NCI-H446 treated with DMSO at 0.1 percent for 48 hours (cell line): ENCODE measurements around the gene RELL1.
A peak's percentile ranks its signal among the peaks of the same experiment; 100 is the strongest.
"Not testable (repeated sequence)": the region's sequence is repeated elsewhere in the genome, so short reads cannot be mapped to it uniquely, and the experiment has no call there.

Experiments used
- DNase-seq: peaks from one replicate; lab custom pipeline; 2025; lab: John Stamatoyannopoulos, UW

The RELL1 gene

DNA sequence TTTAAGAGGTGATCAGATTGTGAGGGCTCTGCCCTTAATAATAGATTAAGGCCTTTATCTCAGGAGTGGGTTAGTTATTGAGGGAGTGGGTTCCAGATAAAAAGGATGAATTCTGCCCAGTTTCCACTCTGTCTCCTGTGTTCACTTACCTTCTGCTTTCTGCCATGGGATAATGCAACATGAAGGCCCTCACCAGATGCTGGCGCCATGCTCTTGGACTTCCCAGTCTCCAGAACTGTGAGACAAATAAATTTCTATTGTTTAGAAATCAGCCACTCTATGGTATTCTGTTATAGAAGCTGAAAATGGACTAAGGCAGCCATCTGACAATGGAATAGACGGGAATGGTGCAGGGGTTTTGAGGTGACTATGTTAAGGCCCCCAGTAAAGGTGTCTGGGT is 6.9 kb upstream of the RELL1 start:
- no peak for DNase-seq

DNA sequence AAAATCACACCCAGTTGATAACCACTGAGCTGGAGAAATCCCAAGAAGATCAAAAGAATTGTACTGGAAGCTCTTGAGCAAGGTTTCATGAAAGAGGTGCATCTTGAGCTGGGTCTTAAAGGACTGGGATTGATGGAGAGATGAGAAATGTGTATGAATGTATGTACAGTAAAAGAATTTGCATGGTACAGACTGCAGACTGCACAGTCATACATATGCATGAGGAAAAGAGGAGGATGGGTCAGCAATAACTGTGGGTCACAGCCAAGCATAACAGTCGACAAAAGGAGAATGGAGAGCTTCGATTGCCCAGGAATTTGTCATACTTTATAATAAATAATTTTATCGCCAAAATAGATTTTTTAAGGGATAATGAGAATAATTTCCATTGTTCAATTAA is 4.8 kb upstream of the RELL1 start:
- DNase-seq: no peak

DNA sequence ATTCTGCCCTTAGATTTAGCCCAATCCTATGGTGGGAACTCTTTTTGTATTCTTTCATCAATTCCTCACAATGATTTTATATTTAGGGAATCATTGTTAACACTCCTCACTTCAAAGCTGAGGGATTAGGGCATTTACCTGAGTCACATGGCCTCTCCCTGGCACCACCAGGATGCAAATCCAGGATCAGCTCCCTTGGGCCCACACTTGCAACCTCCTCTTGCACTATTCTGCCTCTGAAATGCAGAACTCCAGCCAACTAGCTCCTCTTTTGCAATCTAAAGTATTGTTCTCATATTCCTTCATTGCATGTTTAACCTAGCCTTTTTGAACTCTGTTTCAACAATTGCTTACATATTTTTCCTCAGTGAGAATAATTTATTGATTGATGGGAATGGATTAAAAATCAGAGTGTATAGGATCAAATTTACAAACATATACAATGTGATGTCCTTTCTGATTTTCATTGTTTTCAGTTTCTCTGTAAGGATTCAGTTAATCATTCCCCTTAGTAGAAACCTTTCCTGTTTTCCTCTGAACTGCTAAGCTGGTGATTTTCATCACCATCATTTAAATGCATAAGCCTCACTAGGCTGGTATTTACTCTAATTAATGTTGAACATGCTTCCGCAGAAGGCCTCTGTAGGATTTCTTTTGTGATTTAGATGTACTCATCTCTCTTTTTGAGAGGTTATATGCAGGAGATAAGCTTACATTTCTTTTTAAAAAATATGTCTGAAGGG is 3.3 kb upstream of the RELL1 start:
- DNase-seq: no peak

DNA sequence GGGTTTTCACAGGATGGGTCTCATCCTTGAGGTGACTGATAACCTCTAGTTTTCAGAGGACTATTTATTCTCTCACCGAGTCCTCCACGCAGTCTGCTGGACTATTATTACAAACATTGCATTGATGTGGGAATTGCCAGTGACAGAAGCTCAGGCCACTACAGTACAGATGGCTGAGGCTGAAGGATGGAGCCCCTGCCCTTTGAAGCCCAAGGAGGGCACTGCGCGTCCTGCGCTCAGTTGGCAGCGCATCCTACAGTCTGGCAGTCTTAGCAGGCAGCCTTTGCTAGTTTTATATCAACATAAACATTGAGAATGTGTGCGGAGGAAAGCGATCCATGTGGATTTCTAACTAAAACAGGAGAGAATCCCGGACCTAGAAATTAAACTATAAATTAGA is 1.5 kb upstream of the RELL1 start:
- peak; percentile 13 for DNase-seq

DNA sequence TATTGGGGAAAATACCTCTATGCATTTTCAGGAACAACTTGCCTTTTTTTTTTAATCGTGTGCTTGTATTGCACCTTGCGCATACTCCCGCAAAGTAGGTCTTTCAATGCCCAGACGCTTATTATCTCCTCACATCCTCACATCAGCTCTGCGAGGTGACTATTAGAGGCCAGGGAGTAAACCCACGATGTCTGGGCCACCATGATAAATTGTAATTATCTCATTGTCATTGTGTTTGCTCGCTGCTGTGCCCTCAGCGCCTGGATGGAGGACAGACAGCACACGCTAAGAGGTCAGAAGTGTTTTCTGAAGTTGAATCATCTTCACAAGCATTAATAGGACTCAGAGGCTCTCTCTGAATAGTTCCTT is 1.0 kb upstream of the RELL1 start:
- DNase-seq: no peak

DNA sequence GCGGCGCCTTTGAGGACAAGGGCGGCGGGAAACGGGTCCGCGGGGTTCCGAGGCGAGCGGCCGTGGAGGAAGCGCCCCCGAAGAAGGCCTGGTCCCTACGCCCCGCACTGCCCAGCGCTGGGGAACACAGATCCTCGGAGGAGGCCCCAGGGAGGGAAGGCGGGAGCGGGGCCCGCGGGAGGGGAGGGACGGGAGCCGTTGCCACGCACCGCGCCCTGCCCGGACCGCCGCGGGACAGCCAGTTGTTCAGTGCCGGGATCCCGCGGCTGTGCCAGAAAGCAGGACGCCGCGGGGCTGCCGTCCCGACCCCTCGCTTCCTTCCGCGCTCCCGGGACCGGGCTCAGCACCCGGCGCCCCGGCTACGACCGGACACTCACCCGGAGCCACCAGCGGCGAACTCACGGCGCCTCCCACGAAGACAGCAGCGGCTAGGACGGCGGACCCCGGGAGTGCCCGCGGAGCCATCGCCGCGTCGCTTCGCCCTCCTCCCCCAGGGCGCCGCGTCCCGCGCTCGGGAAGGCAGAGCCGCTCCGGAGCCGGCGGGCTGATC is 278 bp downstream of the RELL1 start:
- DNase-seq: no peak

DNA sequence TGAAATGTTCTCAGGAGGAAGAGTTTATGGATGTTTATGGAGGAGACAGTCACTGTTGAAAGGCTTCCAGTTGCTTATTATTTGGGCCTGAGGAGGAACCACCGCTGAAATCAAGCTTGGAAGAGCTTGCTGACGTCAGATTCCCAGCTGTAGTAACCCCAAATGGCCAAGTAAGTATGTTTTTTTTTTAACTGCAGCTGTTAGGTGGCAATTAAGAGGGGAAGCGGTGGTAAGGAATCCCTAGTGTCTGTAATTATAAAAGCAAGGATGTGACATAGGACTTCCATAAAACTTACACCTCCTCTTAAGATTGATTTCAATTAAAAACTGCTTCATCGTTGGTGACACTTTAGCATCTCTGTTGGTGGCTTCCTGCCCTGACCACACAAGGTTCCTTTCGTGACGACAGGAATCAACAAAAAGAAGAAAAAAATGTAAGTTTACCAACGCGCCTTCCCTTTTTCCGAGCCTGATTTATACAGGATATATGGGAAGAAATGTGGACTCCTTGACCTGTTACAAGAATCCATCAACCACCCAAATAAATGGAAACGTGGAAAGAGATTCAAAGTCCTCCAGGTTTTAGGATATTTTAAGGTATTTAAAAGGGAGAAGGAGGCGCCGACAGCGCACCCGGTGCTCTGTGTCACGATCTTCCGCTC is 884 bp downstream of the RELL1 start:
- DNase-seq: peak; percentile 13

DNA sequence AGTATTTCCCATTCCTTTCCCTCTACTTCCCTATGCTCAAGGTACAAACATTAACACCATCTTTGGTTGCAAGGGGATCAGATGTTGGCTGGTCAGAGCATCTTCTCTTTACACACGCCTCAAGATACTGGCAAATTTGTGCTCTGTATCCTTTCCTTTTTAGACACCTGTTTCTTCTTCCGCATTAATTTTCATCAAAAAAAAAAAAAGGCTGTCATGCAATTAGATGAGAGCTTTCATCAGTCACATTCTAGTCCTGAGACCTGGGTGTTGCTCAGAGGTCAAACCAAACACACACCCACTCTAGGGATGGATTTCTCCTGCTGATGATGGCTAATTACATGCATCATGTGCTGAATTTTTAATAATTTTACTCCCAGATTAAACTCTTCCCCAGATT is 2.0 kb downstream of the RELL1 start:
- DNase-seq: no peak

DNA sequence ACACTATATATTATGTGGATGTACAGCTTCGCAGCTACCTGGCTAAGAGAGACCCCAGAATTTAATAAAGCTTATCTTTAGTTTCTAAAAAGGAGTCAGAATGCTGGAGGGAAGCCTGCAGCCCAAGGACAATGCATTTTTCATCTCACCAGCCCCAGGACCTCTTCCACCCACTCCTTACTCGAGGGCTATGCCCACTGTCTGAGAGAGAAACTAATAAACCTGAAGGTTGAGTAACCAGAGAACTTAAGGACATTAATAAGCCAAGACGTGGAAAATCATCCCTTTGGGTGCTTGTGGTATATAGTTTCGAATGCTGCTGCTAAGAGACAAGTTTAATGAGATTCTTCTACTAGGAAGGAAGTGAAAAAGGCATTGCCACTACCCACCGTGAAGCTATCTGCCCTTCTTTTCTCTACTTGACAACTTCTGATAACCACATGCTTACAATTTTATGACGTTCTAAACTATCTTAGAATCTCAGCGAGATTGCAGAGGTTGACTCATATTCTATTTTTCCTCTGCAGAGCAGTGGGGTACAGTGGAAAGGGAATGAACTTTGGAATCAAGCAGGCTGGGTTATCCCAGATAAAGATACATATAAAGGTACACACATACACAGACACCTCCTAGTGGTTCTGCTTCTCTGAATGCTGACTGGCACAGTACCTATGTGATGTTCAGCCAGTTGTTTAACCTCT is 3.3 kb downstream of the RELL1 start:
- DNase-seq: no peak

DNA sequence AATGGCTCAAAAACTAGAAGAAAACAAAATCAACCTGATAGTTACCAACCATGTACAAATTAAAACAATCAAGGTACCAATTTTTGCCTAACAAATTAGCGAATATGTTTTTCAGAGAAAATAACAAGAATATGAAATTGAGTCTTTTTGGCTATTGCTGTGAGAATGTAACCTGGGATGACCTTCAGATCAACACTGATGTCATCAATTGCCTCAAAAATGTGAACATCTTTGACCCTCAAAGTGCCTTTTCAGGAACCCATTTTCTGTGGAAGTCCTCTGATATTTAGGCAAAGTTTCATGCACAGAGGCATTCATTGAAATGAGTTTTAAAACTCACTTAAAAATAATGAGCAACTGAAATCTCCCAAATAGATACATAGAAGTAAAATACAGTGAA is 6.1 kb downstream of the RELL1 start:
- no peak for DNase-seq

DNA sequence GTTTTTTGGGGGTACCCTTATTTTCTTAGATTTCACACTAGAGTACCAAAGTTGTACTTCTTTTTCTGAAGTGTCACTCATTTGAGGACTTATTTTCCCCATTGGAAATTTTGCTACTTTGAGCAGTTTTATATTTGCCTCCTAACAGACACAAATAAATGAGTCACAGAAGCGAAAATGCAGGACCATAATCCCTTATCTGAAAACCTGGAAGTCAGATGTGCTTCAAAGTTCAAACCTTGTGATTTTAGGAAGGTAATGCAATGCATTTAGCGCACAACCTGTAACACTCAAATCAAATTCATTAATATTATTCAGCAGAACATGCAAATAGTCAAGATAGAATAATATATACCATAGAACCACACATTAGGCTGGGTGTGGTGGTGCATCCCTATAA is 6.9 kb downstream of the RELL1 start:
- no peak for DNase-seq

DNA sequence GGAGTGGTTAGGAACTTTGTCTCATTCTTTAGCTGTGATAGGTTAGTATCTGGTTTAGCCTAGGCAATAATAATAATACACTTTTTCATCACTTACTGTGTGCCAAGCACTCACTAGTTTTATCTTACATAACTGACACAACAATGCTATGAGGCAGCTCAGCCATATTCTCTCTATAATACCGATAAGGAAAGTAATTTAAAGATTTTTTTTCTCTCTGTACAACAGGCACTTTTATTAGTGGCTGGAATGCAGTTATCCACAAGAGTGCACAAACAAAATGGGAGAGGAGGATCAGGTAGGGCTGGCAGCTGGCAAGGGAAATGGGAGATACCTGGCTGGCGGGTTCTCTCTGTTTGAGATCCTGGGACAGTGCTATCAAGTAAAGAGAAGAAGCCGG is 7.6 kb downstream of the RELL1 start:
- no peak for DNase-seq

DNA sequence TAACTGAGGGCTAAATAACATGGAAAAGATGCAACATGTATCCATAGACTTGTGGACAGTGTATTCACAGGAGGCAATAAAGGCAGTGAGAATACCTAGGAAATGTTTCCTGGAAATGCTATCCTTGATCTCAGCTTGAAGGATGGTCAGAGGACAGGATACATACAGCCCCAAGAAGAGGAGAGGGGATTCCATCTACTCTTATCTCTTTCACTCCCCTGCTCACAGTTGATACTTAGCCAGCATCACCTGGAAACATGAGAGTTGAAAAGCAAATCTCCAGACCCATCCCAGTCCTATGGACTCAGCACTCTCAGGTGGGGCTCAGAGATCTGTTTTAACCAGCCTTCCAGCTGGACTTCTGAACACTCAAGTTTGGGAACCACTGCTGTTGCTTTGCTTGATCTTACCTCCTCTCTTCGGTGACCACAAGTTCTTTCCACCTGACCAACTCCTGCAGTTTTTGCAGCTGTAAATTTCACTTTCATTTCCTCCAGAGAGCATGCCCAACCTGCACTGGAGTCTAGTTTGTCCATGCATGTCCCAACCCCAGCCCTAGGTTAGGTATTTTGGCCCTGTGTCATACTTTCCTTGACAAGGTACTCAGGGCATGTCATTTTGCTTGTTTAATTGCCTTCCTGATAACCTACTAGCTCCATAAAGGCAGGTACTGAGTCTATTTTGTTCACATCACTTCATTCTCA is 10.4 kb downstream of the RELL1 start:
- no peak for DNase-seq

DNA sequence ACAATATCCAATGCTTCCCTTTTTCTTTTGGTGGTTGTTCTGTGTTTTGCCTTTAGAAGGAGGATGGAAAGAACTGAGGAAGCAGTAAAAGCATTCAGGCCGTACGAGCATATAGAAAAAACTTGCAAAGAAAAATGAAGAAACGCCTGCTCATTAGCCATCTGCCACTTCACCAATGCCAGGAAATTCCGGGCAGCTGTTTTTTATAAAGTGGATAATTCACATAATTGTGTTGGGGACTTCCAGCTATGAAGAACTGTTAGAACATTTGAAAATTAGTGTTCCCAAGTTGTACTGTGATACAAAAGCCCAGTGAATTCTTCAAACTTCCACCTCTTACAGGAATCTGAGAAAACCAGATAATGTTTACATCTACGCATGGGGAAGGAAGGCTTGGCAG is 11.7 kb downstream of the RELL1 start:
- peak; percentile 76 for DNase-seq

DNA sequence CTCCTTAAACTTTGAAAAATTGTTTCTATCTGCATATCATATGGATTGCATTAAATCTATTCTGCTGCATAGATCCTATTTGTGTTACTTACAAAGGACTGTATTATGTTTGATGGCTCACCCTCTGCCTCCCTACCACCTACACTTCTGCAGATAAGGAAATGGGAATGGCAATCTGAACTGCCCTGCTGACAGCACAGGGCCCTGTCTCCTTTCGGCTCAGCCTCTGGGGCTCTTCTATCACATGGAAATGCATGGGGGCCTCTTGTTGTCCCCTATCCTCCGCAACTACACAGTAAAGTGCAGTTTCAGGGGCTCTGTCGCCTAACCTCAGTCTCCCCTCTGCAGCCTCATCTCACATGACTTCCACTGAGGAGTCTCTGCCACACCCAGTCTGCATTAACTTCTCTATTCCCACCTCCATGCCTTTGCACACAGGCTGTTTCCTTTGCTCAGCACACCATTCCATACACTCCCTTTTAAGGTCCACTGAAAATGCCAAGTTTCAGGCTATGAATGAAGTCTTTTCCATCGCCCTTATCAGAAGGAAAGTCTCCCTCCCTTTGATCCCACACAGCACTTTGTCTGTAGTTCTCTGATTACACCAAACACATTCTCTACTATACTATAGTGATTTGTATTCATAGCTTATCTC is 12.5 kb downstream of the RELL1 start:
- DNase-seq: no peak

DNA sequence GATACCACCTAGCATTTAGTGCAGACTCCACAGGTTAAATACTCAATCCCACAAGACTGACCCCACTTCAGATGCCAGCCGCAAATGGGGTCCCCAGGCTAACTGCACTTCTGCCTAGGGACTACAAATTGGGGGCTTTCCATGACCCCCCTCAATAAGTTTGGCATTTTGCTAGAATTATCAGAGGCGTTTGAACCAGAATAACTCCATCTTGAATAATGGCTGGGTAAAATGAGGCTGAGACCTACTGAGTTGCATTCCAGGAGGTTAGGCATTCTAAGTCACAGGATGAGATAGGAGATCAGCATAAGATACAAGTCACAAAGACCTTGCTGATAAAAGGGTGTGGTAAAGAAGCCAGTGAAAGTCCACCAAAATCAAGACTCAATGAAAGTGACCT is 15.1 kb downstream of the RELL1 start:
- no peak for DNase-seq

DNA sequence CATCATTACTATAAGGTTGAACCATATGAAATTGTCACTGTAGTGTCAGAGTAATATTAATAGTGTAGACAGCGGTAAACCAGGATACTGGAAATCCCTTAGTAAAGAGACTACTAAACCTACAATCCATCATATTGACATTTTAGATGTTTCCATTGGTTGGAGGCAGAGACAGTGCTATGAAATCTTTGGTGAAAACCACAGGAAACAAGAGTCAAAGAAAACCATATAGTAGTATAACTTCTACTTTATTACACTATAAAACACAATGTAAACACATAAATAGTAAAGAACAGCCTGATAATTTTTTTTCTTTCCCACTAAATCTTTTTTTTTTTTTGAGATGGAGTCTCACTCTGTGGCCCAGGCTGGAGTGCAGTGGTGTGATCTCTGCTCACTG is 15.9 kb downstream of the RELL1 start:
- DNase-seq: no peak

DNA sequence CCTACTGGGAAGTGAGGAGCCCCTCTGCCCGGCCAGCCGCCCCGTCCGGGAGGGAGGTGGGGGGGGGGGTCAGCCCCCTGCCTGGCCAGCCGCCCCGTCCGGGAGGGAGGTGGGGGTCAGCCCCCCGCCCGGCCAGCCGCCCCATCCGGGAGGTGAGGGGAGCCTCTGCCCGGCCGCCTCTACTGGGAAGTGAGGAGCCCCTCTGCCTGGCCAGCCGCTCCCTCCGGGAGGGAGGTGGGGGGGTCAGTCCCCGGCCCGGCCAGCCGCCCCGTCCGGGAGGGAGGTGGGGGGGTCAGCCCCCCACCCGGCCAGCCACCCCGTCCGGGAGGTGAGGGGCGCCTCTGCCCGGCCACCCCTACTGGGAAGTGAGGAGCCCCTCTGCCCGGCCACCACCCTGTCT is 17.1 kb downstream of the RELL1 start:
- DNase-seq: not testable (repeated sequence)

DNA sequence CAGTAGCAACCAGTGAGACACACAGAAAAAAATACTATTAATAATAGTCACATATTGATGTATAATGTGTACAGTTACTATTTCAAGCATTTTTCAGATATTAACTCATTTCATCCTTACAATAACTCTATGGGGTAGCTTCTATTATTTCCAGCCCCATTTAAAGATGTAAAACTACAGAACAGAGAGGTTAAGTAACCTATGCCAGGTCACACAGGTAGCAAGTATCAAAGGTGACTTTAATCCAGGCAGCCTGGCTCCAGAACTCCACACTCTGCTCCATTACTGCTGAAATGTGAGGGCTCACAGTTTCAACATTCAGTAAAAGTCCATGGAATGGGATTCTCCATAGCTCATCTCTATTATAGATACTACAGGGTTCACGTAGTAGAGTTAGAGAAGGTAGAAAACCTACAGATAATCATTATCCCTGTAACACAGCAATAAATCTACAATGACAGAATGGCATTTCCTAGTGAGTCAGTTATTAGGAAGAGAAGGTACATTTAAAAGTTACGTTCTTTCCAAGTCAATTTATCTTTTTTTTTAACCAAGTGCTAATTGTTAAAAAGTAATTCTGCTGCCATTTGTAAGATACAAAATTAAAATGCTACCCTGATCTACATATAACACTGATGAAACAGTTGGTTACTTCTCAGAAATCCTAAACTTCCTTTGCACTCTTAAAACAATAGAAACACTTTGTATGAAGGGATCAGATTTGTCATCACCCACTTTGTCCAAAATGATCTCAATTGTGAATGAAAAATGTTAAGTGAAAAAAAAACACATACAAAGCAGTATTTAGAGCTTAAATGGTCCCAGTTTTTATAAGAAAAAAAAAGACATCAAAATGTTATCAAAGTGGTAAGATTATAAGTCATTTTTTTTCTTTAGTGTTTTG is 18.7 kb downstream of the RELL1 start:
- DNase-seq: no peak

DNA sequence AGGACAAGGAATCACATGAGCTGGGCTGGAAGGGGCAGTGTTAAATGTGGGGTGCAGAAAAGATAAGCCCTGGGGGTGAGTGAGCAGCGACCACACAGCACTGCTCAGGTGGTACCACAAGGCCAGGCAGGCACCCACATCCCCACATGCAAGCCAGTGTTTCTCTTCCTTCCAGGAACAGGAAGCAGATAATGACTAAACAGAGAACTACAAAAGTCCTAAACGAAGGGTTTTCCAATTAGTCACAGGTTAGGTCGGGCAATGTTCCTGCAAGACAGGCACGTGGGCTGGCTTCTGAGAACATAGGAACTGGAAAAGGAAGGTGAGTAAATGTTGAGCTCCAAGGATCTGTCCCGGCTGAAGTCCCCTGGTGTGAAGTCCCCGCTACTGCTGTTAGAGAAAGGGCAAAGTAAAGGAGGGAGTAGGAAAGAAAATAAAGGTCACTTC is 19.5 kb downstream of the RELL1 start:
- no peak for DNase-seq
